22Rv1 (cell line): ENCODE data around the gene FOXR1.

Experiments used
- H3K27ac ChIP-seq: fragments of 450-650 bp; 2 replicates; pipeline ENCODE4 v1.5.1; 2017
- ZFX ChIP-seq: fragments of 450-650 bp; IDR thresholded peaks from 2 replicates; pipeline ENCODE4 v1.6.1; 2017; ENCODE audit warnings: antibody characterized with exemption, borderline replicate concordance
- TF ChIP-seq, protein P1 (sequence below): fragments of 450-650 bp; IDR thresholded peaks from 2 replicates; pipeline ENCODE4 v1.5.1; 2017; ENCODE audit warnings: mild to moderate bottlenecking

FOXR1 gene

GRCh38 chr11:118927554-118928100, 43.9 kb upstream of the FOXR1 start:
- H3K27ac ChIP-seq = peak overlapping the region; percentile 98

GRCh38 chr11:118928101-118928869, 43.3 kb upstream of the FOXR1 start:
- H3K27ac ChIP-seq = peak overlapping the region; percentile 98

More at GRCh38 chr11:118927554-118928100, 43.9 kb upstream of the FOXR1 start:
- TF ChIP-seq ZFX = no peak
- TF ChIP-seq, protein P1, sequence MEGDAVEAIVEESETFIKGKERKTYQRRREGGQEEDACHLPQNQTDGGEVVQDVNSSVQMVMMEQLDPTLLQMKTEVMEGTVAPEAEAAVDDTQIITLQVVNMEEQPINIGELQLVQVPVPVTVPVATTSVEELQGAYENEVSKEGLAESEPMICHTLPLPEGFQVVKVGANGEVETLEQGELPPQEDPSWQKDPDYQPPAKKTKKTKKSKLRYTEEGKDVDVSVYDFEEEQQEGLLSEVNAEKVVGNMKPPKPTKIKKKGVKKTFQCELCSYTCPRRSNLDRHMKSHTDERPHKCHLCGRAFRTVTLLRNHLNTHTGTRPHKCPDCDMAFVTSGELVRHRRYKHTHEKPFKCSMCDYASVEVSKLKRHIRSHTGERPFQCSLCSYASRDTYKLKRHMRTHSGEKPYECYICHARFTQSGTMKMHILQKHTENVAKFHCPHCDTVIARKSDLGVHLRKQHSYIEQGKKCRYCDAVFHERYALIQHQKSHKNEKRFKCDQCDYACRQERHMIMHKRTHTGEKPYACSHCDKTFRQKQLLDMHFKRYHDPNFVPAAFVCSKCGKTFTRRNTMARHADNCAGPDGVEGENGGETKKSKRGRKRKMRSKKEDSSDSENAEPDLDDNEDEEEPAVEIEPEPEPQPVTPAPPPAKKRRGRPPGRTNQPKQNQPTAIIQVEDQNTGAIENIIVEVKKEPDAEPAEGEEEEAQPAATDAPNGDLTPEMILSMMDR = no peak

DNA sequence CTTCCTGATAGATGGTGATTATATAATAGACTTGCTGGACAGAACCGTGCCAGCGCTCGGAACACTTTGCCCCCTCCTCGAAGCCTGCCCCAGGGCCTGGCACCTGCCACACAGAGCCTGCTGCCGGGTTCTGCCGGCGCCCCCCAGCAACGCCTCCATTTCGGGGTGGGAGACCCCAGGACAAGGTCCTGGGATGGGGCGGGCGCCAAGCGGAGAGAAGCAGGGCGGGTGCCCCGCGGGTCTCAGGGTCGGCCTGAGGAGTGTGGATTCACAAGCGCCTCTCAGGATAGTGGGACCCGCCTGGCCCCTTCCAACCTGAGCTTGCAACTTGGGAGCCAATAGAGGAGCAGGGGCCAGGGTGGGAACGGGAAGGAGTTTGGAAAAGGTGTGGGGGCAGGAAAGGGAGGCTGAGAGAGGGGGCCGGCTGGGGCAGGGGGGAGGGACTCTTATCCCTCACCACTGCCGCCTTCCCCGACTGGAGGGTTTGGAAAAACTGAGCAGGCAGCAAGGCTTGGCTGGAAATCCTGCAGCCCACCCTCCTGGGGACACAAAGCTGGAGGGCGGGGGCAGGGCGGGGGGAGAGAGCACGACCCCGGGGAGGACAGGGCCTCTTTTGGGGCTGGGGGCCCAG, 42.6 kb upstream of the FOXR1 start:
- peak overlapping the region; percentile 98 for H3K27ac ChIP-seq

More at GRCh38 chr11:118928101-118928869, 43.3 kb upstream of the FOXR1 start:
- no peak for TF ChIP-seq ZFX
- TF ChIP-seq, protein P1 = peak; percentile 95

DNA sequence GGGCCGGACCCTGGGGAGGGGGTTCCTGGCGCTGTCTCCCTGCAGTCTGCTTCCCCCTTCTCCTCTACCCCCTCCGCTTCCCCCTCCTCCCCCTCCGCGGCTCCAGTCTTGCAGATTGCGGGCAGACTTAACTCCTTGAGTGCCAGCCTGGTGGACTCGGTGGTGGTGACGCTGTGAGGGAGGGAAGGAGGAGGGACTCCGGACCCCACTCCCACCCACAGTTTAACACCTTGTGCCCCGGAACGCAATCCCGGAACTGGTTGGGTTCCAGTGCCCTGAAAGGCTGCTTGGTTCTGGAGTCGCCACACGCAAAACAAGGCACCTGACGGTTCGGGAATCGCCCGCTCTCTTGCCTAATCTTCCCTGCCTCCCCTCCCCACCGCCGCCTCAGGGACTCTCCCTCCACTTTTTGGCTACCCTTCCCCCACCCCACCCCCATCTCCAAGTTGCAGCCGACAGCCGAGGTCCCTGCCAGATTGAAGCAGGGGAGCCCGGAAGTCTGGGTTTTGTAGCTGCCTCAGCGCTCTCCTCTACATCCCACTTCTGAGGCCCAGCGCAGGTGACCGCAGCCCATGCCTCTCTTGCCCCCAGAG, 42.0 kb upstream of the FOXR1 start:
- TF ChIP-seq ZFX = no peak
- TF ChIP-seq, protein P1 = no peak
- peak overlapping the region; percentile 98 for H3K27ac ChIP-seq

More for the DNA sequence above, 42.6 kb upstream of the FOXR1 start:
- no peak for TF ChIP-seq ZFX
- TF ChIP-seq, protein P1 = no peak

GRCh38 chr11:118930094-118930712, 41.4 kb upstream of the FOXR1 start:
- TF ChIP-seq ZFX = no peak
- TF ChIP-seq, protein P1 = peak; percentile 90
- peak overlapping the region; percentile 98 for H3K27ac ChIP-seq

GRCh38 chr11:118931571-118931970, 40.0 kb upstream of the FOXR1 start:
- H3K27ac ChIP-seq = no peak overlapping the region
- TF ChIP-seq, protein P1 = no peak
- no peak for TF ChIP-seq ZFX
